ENCODE results near the gene DGCR2. TPM values are rescaled to one million over a fixed set of nuclear protein-coding genes. Genes with fewer than 3 reads are reported as not detected.

Gene DGCR2
- total and polyA plus RNA-seq, 2 of the 4 experiments (the other 2 are of a cell fraction) = 17.2 to 35.4 TPM

DNA sequence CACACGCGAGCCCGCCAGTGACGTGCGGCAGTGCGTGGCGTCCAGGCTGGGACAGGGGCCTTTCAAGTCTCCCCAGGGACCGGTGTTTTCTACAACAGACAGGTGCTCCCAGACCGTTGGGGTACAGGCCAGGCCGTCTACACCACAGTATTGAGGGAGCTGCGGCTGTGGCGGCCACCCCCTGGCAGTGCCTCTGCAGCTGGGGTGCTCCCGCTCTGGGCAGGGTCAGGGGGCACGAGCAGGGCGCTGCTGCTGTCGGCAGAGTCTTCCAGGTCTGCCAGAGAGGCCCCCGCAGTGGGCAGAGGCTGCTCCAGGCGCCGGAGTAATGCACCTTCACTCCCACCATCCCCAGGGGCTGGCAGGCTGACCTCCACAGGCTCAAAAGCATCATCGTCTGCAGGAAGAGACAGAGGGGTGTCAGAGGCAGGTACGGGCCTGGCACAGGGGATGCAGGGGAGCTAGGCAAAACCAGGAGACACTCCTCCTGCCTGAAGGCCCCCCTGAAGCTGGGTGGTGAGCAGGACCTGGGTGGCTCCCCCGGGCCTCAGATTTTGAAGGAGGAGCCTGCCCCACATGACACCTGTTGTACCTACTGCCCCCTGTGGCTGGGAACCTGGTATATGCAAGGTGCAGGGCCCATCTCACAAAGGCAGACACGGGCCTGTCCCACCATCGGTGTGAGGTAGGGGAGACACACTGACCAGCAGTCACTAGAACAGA is 83.3 kb downstream of the DGCR2 start:
- no peaks in the 10 kb centered on the region for H3K27me3 ChIP-seq (ENCODE audit: control insufficient read depth, insufficient read depth, low read length)
- no peak overlapping the region for H2BK15ac ChIP-seq (ENCODE audit: low read depth, low read length)
- H3K4me2 ChIP-seq (ENCODE audit: low read depth, low read length) = no peak overlapping the region
- no peak overlapping the region for H2BK5ac ChIP-seq (ENCODE audit: low read depth, low read length, poor library complexity, severe bottlenecking)
- DNase-seq = no peak
- H3K23ac ChIP-seq (ENCODE audit: low read depth, low read length) = no peak overlapping the region
- H2BK120ac ChIP-seq (ENCODE audit: low read depth, low read length) = no peak overlapping the region
- no peak overlapping the region for H2AK9ac ChIP-seq (replicated peaks; ENCODE audit: low read depth, low read length, poor library complexity)
- no peak overlapping the region for H3K27ac ChIP-seq (ENCODE audit: insufficient read depth, low read length)
- BruUV-seq (replicated peaks) = no TSS peak
- in situ Hi-C loops (cut with MboI; ENCODE audit: low sequenced_read_pairs) = no loop called here
- POLR2A ChIA-PET (ENCODE audit: unreplicated experiment) = no interaction called here
- 92% methylated on average over 12 of the region's 24 CpGs; no CpG with 5 or more reads in 1 of the 2 experiments for WGBS, 2 experiments (ENCODE audit: extremely low coverage in 2 of 2, insufficient read length in 1 of 2)
- H2BK20ac ChIP-seq (ENCODE audit: low read depth, low read length) = no peak overlapping the region
- no peak overlapping the region for H4K5ac ChIP-seq (ENCODE audit: low read depth, low read length)
- dilution Hi-C loops (cut with HindIII; ENCODE audit: low sequenced_read_pairs, unreplicated experiment) = no loop called here
- peaks cover 17% of the 10 kb centered on the region; the same call in 1 of the 2 replicates for H4K20me1 ChIP-seq (ENCODE audit: insufficient read depth, low read length)
- no peaks in the 10 kb centered on the region; the same call in 1 of the 2 replicates for H3K9me1 ChIP-seq (ENCODE audit: insufficient read depth, low read length)
- peaks cover 46% of the 10 kb centered on the region for H3K36me3 ChIP-seq (ENCODE audit: control insufficient read depth, insufficient read depth, low read length)
- no peak for TF ChIP-seq POLR2A (IDR thresholded peaks at IDR 0.05; ENCODE audit: low read depth, low read length)
- TF ChIP-seq MXI1 (IDR thresholded peaks at IDR 0.05; ENCODE audit: borderline replicate concordance, low read depth, low read length) = no peak
- TF ChIP-seq, protein P1, sequence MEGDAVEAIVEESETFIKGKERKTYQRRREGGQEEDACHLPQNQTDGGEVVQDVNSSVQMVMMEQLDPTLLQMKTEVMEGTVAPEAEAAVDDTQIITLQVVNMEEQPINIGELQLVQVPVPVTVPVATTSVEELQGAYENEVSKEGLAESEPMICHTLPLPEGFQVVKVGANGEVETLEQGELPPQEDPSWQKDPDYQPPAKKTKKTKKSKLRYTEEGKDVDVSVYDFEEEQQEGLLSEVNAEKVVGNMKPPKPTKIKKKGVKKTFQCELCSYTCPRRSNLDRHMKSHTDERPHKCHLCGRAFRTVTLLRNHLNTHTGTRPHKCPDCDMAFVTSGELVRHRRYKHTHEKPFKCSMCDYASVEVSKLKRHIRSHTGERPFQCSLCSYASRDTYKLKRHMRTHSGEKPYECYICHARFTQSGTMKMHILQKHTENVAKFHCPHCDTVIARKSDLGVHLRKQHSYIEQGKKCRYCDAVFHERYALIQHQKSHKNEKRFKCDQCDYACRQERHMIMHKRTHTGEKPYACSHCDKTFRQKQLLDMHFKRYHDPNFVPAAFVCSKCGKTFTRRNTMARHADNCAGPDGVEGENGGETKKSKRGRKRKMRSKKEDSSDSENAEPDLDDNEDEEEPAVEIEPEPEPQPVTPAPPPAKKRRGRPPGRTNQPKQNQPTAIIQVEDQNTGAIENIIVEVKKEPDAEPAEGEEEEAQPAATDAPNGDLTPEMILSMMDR (conservative IDR thresholded peaks at IDR 0.05; ENCODE audit: low read depth, low read length) = no peak
- TF ChIP-seq BHLHE40 (IDR thresholded peaks at IDR 0.05; ENCODE audit: low read depth, low read length) = no peak
- no peak for TF ChIP-seq CHD1 (IDR thresholded peaks at IDR 0.05; ENCODE audit: low read depth, low read length)
- no peak for TF ChIP-seq RFX5 (IDR thresholded peaks at IDR 0.05; ENCODE audit: low read depth, low read length)
- TF ChIP-seq FOS (IDR thresholded peaks at IDR 0.05; ENCODE audit: low read depth, low read length) = no peak
- TF ChIP-seq, protein P2, sequence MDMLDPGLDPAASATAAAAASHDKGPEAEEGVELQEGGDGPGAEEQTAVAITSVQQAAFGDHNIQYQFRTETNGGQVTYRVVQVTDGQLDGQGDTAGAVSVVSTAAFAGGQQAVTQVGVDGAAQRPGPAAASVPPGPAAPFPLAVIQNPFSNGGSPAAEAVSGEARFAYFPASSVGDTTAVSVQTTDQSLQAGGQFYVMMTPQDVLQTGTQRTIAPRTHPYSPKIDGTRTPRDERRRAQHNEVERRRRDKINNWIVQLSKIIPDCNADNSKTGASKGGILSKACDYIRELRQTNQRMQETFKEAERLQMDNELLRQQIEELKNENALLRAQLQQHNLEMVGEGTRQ (IDR thresholded peaks at IDR 0.05; ENCODE audit: low read depth, low read length) = no peak
- TF ChIP-seq MAFK (IDR thresholded peaks at IDR 0.05; ENCODE audit: low read depth, low read length) = no peak
- no peak for TF ChIP-seq RCOR1 (IDR thresholded peaks at IDR 0.05; ENCODE audit: insufficient replicate concordance, low read length)
- TF ChIP-seq, protein P3, sequence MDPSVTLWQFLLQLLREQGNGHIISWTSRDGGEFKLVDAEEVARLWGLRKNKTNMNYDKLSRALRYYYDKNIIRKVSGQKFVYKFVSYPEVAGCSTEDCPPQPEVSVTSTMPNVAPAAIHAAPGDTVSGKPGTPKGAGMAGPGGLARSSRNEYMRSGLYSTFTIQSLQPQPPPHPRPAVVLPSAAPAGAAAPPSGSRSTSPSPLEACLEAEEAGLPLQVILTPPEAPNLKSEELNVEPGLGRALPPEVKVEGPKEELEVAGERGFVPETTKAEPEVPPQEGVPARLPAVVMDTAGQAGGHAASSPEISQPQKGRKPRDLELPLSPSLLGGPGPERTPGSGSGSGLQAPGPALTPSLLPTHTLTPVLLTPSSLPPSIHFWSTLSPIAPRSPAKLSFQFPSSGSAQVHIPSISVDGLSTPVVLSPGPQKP (IDR thresholded peaks at IDR 0.05; ENCODE audit: borderline replicate concordance, low read depth, low read length) = no peak
- no peak for TF ChIP-seq SMC3 (IDR thresholded peaks at IDR 0.05; ENCODE audit: low read depth, low read length)
- no peak for TF ChIP-seq NFE2L2 (IDR thresholded peaks at IDR 0.05; ENCODE audit: low read depth, low read length)
- no peak for TF ChIP-seq MAZ (IDR thresholded peaks at IDR 0.05; ENCODE audit: borderline replicate concordance, low read depth, low read length)
- no peak for TF ChIP-seq RAD21 (IDR thresholded peaks at IDR 0.05; ENCODE audit: low read length)
- no peak for TF ChIP-seq CEBPB (IDR thresholded peaks at IDR 0.05; ENCODE audit: low read depth, low read length)
- no peak overlapping the region for H3K56ac ChIP-seq (ENCODE audit: extremely low read depth, insufficient read depth, low read length)
- no peak overlapping the region for H4K8ac ChIP-seq (ENCODE audit: low read depth in 2 of 2, low read length in 2 of 2)
- H3K18ac ChIP-seq (ENCODE audit: low read depth, low read length) = no peak overlapping the region
- H3K4me3 ChIP-seq (ENCODE audit: insufficient read depth, low read depth, low read length) = no peak overlapping the region
- H3K79me1 ChIP-seq (ENCODE audit: low read depth in 1 of 2, low read length in 2 of 2) = peaks cover 0 to 2% of the 10 kb centered on the region in 2 experiments; a peak in 1 of 4 replicates
- CTCF ChIA-PET = no interaction called here
- no peak for ATAC-seq (ENCODE audit: low read depth)
- no peaks in the 10 kb centered on the region for H3K9me3 ChIP-seq (ENCODE audit: control insufficient read depth, insufficient read depth, low read length)
- no peak overlapping the region for H2AK5ac ChIP-seq (ENCODE audit: low read depth, low read length)
- H2AFZ ChIP-seq (replicated peaks; ENCODE audit: low read length, poor library complexity) = no peak overlapping the region
- intact Hi-C loops (cut with micrococcal nuclease) = no loop called here
- H4K91ac ChIP-seq (ENCODE audit: insufficient read depth, low read depth, low read length) = no peak overlapping the region
- H3K4ac ChIP-seq (ENCODE audit: low read depth, low read length) = no peak overlapping the region
- no peak overlapping the region for H3K9ac ChIP-seq (ENCODE audit: low read depth, low read length)
- peaks cover 2% of the 10 kb centered on the region; the same call in 1 of the 2 replicates for H3K4me1 ChIP-seq (ENCODE audit: control insufficient read depth, insufficient read depth, low read length)
- H3K14ac ChIP-seq (replicated peaks; ENCODE audit: low read depth, low read length) = no peak overlapping the region

Measured in IMR-90 (cell line).